Measurements from ENCODE around the gene ZFP64. TPM values are rescaled to one million over a fixed set of nuclear protein-coding genes. Genes with fewer than 3 reads are reported as not detected.

The ZFP64 gene
- total RNA-seq, 2 experiments from 2014 or later, result 10.0 to 16.7 TPM

GRCh38 chr20:52118696-52119095 lies 72.9 kb downstream of the ZFP64 start:
- TF ChIP-seq CTCF (conservative IDR thresholded peaks at IDR 0.05; ENCODE audit: low read length) (no peak), EZH2phosphoT487 (IDR thresholded peaks at IDR 0.05; ENCODE audit: borderline replicate concordance, low read depth, low read length) (no peak)
- H3K36me3 ChIP-seq (ENCODE audit: insufficient read depth, low read length), result no peaks in the 10 kb centered on the region
- H3K4me2 ChIP-seq (ENCODE audit: low read length), result no peak overlapping the region
- H3K9me3 ChIP-seq (ENCODE audit: low read length), result no peaks in the 10 kb centered on the region
- no peaks in the 10 kb centered on the region for H3K79me2 ChIP-seq (ENCODE audit: insufficient read depth, low read depth, low read length)
- H4K20me1 ChIP-seq (ENCODE audit: insufficient read depth, low read length), result no peaks in the 10 kb centered on the region
- intact Hi-C loops (cut with micrococcal nuclease; ENCODE audit: unreplicated experiment), result no loop called here
- no peak overlapping the region for H2AFZ ChIP-seq (ENCODE audit: low read length)
- H3K4me3 ChIP-seq (ENCODE audit: low read depth, low read length, poor library complexity, severe bottlenecking), result no peak overlapping the region
- H3K4me1 ChIP-seq (ENCODE audit: insufficient read depth, low read length, poor library complexity, severe bottlenecking), result no peaks in the 10 kb centered on the region
- H3K27ac ChIP-seq (ENCODE audit: low read depth, low read length, poor library complexity, severe bottlenecking), result no peak overlapping the region
- ChIA-PET CTCF (ENCODE audit: unreplicated experiment) (no interaction called here), POLR2A (interaction anchor here (0.6 kb wide), 1 partner anchor 354 kb away, joined by 4 read pairs; no protein-coding TSS in a partner anchor)
- DNase-seq (ENCODE audit: low spot score), result no peak
- H3K9me2 ChIP-seq (ENCODE audit: insufficient read depth, low read length), result no peaks in the 10 kb centered on the region
- no TSS peak for BruUV-seq (replicated peaks)

GRCh38 chr20:52118016-52118623 lies 73.5 kb downstream of the ZFP64 start:
- H3K4me3 ChIP-seq (ENCODE audit: low read depth, low read length, poor library complexity, severe bottlenecking), result no peak overlapping the region
- H3K36me3 ChIP-seq (ENCODE audit: insufficient read depth, low read length), result no peaks in the 10 kb centered on the region
- POLR2A ChIA-PET, result interaction anchor here (0.6 kb wide), 1 partner anchor 354 kb away, joined by 4 read pairs; no protein-coding TSS in a partner anchor
- H4K20me1 ChIP-seq (ENCODE audit: insufficient read depth, low read length), result no peaks in the 10 kb centered on the region
- BruUV-seq (replicated peaks), result no TSS peak
- H2AFZ ChIP-seq (ENCODE audit: low read length), result no peak overlapping the region
- no peak overlapping the region for H3K27ac ChIP-seq (ENCODE audit: low read depth, low read length, poor library complexity, severe bottlenecking)
- H3K4me1 ChIP-seq (ENCODE audit: insufficient read depth, low read length, poor library complexity, severe bottlenecking), result no peaks in the 10 kb centered on the region
- H3K9me3 ChIP-seq (ENCODE audit: low read length), result no peaks in the 10 kb centered on the region
- H3K4me2 ChIP-seq (ENCODE audit: low read length), result no peak overlapping the region
- intact Hi-C loops (cut with micrococcal nuclease; ENCODE audit: unreplicated experiment), result no loop called here
- H3K9me2 ChIP-seq (ENCODE audit: insufficient read depth, low read length), result no peaks in the 10 kb centered on the region
- H3K79me2 ChIP-seq (ENCODE audit: insufficient read depth, low read depth, low read length), result no peaks in the 10 kb centered on the region
- TF ChIP-seq EZH2phosphoT487 (IDR thresholded peaks at IDR 0.05; ENCODE audit: borderline replicate concordance, low read depth, low read length) (no peak), CTCF (conservative IDR thresholded peaks at IDR 0.05; ENCODE audit: low read length) (no peak)
- CTCF ChIA-PET (ENCODE audit: unreplicated experiment), result no interaction called here
- no peak for DNase-seq (ENCODE audit: low spot score)

- Histone ChIP-seq H3K4me1 (ENCODE audit: insufficient read depth, low read length, poor library complexity, severe bottlenecking) (no peaks in the 10 kb centered on the region), H4K20me1 (ENCODE audit: insufficient read depth, low read length) (no peaks in the 10 kb centered on the region), H3K4me2 (ENCODE audit: low read length) (no peak overlapping the region), H3K79me2 (ENCODE audit: insufficient read depth, low read depth, low read length) (no peaks in the 10 kb centered on the region), H2AFZ (ENCODE audit: low read length) (no peak overlapping the region), H3K4me3 (ENCODE audit: low read depth, low read length, poor library complexity, severe bottlenecking) (no peak overlapping the region), H3K27ac (ENCODE audit: low read depth, low read length, poor library complexity, severe bottlenecking) (no peak overlapping the region), H3K9me3 (ENCODE audit: low read length) (no peaks in the 10 kb centered on the region), H3K9me2 (ENCODE audit: insufficient read depth, low read length) (no peaks in the 10 kb centered on the region), H3K36me3 (ENCODE audit: insufficient read depth, low read length) (no peaks in the 10 kb centered on the region)
- ChIA-PET POLR2A (interaction anchor here (0.6 kb wide), 2 partner anchors 78 to 147 kb away, joined by 3 to 4 read pairs; no protein-coding TSS in a partner anchor), CTCF (ENCODE audit: unreplicated experiment) (interaction anchor here (0.6 kb wide), 1 partner anchor 361 kb away, joined by 3 read pairs; no protein-coding TSS in a partner anchor)
- intact Hi-C loops (cut with micrococcal nuclease; ENCODE audit: unreplicated experiment), result no loop called here
- BruUV-seq (replicated peaks), result no TSS peak
- TF ChIP-seq CTCF (conservative IDR thresholded peaks at IDR 0.05; ENCODE audit: low read length) (no peak), EZH2phosphoT487 (IDR thresholded peaks at IDR 0.05; ENCODE audit: borderline replicate concordance, low read depth, low read length) (no peak)
- DNase-seq (ENCODE audit: low spot score), result no peak
Observed at GRCh38 chr20:52110456-52110855, 81.1 kb downstream of the ZFP64 start.

Data from OCI-LY7 (cell line).